ENCODE data around the gene FETUB.

FETUB gene

DNA sequence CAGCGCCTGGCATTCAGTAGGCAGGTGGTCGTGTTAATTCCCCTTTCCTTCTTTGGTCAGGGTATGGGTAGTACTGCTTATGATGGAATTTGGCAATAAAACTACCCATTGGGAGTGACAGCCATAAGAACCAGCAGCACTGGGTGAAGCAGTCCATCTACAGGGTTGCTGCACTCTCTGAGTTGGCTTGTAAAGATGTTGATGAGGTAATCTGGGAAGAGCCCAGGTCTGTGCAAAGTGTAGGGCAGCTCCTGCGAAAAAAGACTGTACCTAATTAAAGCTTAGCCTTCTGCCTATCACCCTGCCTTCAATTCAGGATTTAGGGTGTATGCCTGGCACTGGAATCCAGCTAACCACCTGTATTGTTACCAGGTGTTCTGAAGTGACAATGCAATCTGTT, 4.7 kb upstream of the FETUB start:
- no peak overlapping the region for H3K4me3 ChIP-seq (replicated peaks in 1 of 2; ENCODE audit: low read depth in 2 of 2, low read length in 2 of 2)
- no peak for DNase-seq (ENCODE audit: low read depth in 2 of 2)
- TF ChIP-seq, protein P1, sequence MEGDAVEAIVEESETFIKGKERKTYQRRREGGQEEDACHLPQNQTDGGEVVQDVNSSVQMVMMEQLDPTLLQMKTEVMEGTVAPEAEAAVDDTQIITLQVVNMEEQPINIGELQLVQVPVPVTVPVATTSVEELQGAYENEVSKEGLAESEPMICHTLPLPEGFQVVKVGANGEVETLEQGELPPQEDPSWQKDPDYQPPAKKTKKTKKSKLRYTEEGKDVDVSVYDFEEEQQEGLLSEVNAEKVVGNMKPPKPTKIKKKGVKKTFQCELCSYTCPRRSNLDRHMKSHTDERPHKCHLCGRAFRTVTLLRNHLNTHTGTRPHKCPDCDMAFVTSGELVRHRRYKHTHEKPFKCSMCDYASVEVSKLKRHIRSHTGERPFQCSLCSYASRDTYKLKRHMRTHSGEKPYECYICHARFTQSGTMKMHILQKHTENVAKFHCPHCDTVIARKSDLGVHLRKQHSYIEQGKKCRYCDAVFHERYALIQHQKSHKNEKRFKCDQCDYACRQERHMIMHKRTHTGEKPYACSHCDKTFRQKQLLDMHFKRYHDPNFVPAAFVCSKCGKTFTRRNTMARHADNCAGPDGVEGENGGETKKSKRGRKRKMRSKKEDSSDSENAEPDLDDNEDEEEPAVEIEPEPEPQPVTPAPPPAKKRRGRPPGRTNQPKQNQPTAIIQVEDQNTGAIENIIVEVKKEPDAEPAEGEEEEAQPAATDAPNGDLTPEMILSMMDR (IDR thresholded peaks at IDR 0.05; ENCODE audit: low read depth, low read length) = no peak

DNA sequence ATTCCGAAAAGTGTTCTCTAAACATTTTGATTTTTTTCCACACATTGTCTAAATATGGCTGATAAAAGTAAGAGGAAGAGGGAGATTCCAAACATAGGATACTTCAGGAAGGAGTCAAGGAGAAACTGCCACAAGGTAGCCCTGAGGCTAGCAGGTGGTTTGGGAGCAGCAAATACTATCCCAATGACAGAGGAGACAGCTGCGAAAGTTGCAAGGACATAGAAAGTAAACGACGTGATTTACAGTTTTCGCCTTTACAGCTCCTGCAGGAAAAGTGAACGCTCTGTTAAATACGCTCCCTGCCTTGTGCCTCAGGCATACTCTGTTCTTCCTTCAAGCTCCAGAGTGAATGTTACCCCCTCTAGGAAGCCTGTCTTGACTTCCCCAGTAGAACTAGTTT, 3.7 kb upstream of the FETUB start:
- TF ChIP-seq, protein P1 (IDR thresholded peaks at IDR 0.05; ENCODE audit: low read depth, low read length) = no peak
- no peak overlapping the region for H3K4me3 ChIP-seq (replicated peaks in 1 of 2; ENCODE audit: low read depth in 2 of 2, low read length in 2 of 2)
- no peak for DNase-seq (ENCODE audit: low read depth in 2 of 2)

DNA sequence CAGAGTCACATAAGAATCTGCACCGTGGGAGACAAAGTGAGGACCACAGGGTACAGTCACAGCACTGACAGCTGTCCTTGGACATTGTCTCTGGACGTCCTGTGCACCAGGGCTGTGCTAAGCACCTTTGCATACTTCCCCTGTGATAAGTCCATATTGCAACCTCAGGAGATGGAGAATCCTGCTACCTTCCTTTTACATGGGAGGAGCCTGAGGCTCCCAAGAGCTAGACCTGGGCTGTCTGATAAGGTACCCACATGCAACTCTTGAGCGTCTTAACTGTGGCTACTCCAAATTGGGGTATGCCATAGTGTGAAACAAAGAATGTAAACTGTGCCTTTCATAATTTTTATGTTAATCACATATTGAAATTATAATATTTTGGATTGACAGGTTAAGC, 2.5 kb upstream of the FETUB start:
- no peak for DNase-seq (ENCODE audit: low read depth in 2 of 2)
- TF ChIP-seq, protein P1 (IDR thresholded peaks at IDR 0.05; ENCODE audit: low read depth, low read length) = no peak
- no peak overlapping the region for H3K4me3 ChIP-seq (replicated peaks in 1 of 2; ENCODE audit: low read depth in 2 of 2, low read length in 2 of 2)

DNA sequence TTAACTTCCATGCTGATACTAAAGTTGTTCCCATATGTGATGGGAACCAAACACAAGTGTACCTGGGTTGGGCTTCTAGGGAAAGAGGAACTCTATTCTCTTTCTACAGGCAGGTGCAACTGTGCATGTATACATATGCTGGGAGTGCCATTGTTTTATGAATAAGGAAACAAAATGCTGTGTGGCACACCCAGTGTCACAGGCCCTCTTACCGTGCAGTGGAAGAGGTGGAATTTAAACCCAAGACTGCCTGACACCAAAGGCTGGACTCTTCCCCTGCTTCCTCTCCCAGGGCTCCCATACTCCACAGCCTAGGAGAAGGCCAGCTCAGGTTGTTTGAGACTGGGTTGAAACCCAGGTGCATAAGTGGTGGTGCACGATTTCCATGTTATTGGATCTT, 1.9 kb upstream of the FETUB start:
- H3K4me3 ChIP-seq (replicated peaks in 1 of 2; ENCODE audit: low read depth in 2 of 2, low read length in 2 of 2) = no peak overlapping the region
- no peak for DNase-seq (ENCODE audit: low read depth in 2 of 2)
- TF ChIP-seq, protein P1 (IDR thresholded peaks at IDR 0.05; ENCODE audit: low read depth, low read length) = no peak

DNA sequence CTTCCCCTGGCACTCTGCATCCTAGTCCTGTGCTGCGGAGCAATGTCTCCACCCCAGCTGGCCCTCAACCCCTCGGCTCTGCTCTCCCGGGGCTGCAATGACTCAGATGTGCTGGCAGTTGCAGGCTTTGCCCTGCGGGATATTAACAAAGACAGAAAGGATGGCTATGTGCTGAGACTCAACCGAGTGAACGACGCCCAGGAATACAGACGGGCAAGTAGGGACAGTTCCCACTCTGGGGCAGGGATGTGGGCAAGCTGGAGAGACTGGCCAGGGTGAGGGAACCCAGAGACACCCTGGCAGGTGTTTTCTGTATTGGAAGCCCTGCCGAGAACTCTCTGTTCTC, 247 bp downstream of the FETUB start:
- H3K4me3 ChIP-seq (replicated peaks in 1 of 2; ENCODE audit: low read depth in 2 of 2, low read length in 2 of 2) = no peak overlapping the region
- TF ChIP-seq, protein P1 (IDR thresholded peaks at IDR 0.05; ENCODE audit: low read depth, low read length) = no peak
- peak; percentile 16 to 45 for DNase-seq (ENCODE audit: low read depth in 2 of 2)

DNA sequence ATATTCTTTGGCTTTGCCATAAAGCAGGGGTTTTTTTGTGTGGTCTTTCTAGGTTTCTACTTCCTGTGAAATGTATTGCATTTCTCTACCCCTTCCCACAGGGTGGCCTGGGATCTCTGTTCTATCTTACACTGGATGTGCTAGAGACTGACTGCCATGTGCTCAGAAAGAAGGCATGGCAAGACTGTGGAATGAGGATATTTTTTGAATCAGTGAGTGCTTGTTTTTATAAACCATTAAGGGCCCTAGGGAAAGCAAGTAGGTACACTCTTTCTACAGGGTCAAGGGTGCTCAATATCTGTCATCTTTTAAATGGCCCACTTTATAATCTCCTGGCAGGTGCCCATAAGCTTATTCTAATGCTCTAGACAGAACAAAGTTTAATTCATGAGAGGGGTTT, 730 bp downstream of the FETUB start:
- DNase-seq (ENCODE audit: low read depth in 2 of 2) = no peak
- TF ChIP-seq, protein P1 (IDR thresholded peaks at IDR 0.05; ENCODE audit: low read depth, low read length) = no peak
- H3K4me3 ChIP-seq (replicated peaks in 1 of 2; ENCODE audit: low read depth in 2 of 2, low read length in 2 of 2) = no peak overlapping the region

DNA sequence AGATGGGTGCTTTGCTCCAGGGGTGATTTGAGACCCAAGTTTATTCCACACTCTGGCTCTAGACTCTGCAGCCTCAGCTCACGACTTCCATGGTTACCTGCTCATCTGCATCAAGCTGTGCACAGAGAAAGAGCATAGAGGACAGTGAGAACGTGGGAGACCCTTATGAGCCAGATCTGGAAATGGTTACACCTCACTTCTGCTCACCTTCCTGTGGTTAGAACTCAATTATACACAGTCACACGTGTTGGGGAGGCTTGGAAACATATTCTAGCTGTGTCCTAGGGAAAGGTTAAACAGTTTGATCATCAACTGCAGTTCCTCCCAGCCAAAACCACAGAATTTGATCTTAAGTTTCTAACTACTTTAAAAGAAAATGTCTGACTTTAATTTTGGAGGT, 1.8 kb downstream of the FETUB start:
- TF ChIP-seq, protein P1 (IDR thresholded peaks at IDR 0.05; ENCODE audit: low read depth, low read length) = no peak
- no peak for DNase-seq (ENCODE audit: low read depth in 2 of 2)
- no peak overlapping the region for H3K4me3 ChIP-seq (replicated peaks in 1 of 2; ENCODE audit: low read depth in 2 of 2, low read length in 2 of 2)

Data from cardiac fibroblast (primary cell).